Esophagus muscularis mucosa (tissue), 4 donors: ENCODE measurements around the gene ARHGEF7. TPM values are rescaled to one million over a fixed set of nuclear protein-coding genes. Genes with fewer than 3 reads are reported as not detected.

Experiments
- DNase-seq: peaks from one replicate; pipeline ENCODE4 v3.0.0-alpha.2; 2017; ENCODE audit errors: extremely low spot score
- H3K27ac ChIP-seq, 4 donors: fragments of 200-600 bp; sonication (generic); replicated peaks in 1 of 4; 1 replicate in 3 of 4; 2 replicates in 1 of 4; pipeline ENCODE4 v1.5.1; 2016 to 2019; ENCODE audit warnings: mild to moderate bottlenecking in 1 of 4
- H3K27me3 ChIP-seq, 4 donors: fragments of 200-600 bp; sonication (generic); one replicate each; pipeline versions ENCODE4 v1.5.1 to v1.6.0; 2016 to 2019
- H3K36me3 ChIP-seq, 4 donors: fragments of 200-600 bp; sonication (generic); one replicate each; pipeline ENCODE4 v1.5.1; 2016 to 2019
- H3K4me1 ChIP-seq, 4 donors: fragments of 200-600 bp; sonication (generic); one replicate each; pipeline ENCODE4 v1.5.1; 2016 to 2019
- H3K4me3 ChIP-seq, 4 donors: fragments of 200-600 bp; sonication (generic); 1 replicate in 2 of 4; 2 replicates in 2 of 4; pipeline ENCODE4 v1.5.1; 2016 to 2019; ENCODE audit warnings: mild to moderate bottlenecking in 4 of 4, moderate library complexity in 1 of 4
- H3K9me3 ChIP-seq, 4 donors: fragments of 200-600 bp; sonication (generic); 1 replicate in 3 of 4; 2 replicates in 1 of 4; pipeline ENCODE4 v1.5.1; 2016 to 2019
- CTCF ChIP-seq, 3 experiments: fragments of 200-600 bp in 2 of 3; fragments of 450-650 bp in 1 of 3; sonication (generic) in 2 of 3; IDR thresholded peaks; one replicate each; pipeline ENCODE4 v1.5.1; 2017 to 2019; ENCODE audit warnings: antibody characterized with exemption in 3 of 3, mild to moderate bottlenecking in 2 of 3, moderate library complexity in 1 of 3
- EP300 ChIP-seq: sonication (generic); formaldehyde crosslinking; IDR thresholded peaks from one replicate; pipeline ENCODE4 v1.6.1; 2017; ENCODE audit warnings: antibody characterized with exemption
- POLR2A ChIP-seq: fragments of 450-650 bp; IDR thresholded peaks from one replicate; pipeline ENCODE4 v1.6.1; 2017; ENCODE audit warnings: antibody characterized with exemption, moderate library complexity, mild to moderate bottlenecking, low read depth
- POLR2AphosphoS5 ChIP-seq, 2 donors: sonication (generic); formaldehyde crosslinking; IDR thresholded peaks; one replicate each; pipeline ENCODE4 v1.6.1; 2017; ENCODE audit warnings: antibody characterized with exemption in 2 of 2
- WGBS: methylation state at CpG from one replicate; pipeline ENCODE4 v1.1.5; 2018; 5-methylcytosine and 5-hydroxymethylcytosine counted together
- intact Hi-C: fragments of 100-400 bp; cut with DNase I; formaldehyde crosslinking; loops from one replicate; pipeline ENCODE4 v1.15.1; 2023
- total RNA-seq, 4 donors: library from RNA; depleted of rRNA; stranded (reverse); fragments of >200 nt; gene quantifications; one replicate each; pipeline versions ENCODE4 v1.1.0 to v1.2.1, GENCODE V29; 2016

The ARHGEF7 gene
- total RNA-seq, 4 donors from 2014 or later, result 36.0 to 53.6 (median 45.1) TPM

- H3K4me1 ChIP-seq, result no peaks in the 10 kb centered on the region
- H3K36me3 ChIP-seq, result no peaks in the 10 kb centered on the region
- no peak overlapping the region for H3K4me3 ChIP-seq
- no peaks in the 10 kb centered on the region for H3K27me3 ChIP-seq
- 94% methylated on average over 9 of the region's 11 CpGs for WGBS
- H3K27ac ChIP-seq, result no peak overlapping the region
- intact Hi-C loops, result no loop called here
- DNase-seq, result peak; percentile 75
- TF ChIP-seq CTCF (IDR thresholded peaks at IDR 0.05) (no peak), EP300 (no peak)
- no peaks in the 10 kb centered on the region for H3K9me3 ChIP-seq
Measured at GRCh38 chr13:111338841-111339240, 223.7 kb downstream of the ARHGEF7 start.

GRCh38 chr13:111339366-111340143 lies 224.4 kb downstream of the ARHGEF7 start:
- TF ChIP-seq POLR2AphosphoS5 (IDR thresholded peaks at IDR 0.05), result no peak
- no peak for TF ChIP-seq EP300
- TF ChIP-seq POLR2A, result no peak
- no peak for TF ChIP-seq CTCF (IDR thresholded peaks at IDR 0.05)
- no peaks in the 10 kb centered on the region for H3K9me3 ChIP-seq
- no peak for DNase-seq
- intact Hi-C loops, result no loop called here
- H3K36me3 ChIP-seq, result peaks cover 0 to 3% (median 0%) of the 10 kb centered on the region in 4 donors
- no peaks in the 10 kb centered on the region for H3K4me1 ChIP-seq
- 91% methylated on average over 22 of the region's 29 CpGs for WGBS
- H3K4me3 ChIP-seq, result no peak overlapping the region
- no peak overlapping the region for H3K27ac ChIP-seq
- no peaks in the 10 kb centered on the region for H3K27me3 ChIP-seq

- no peak overlapping the region for H3K27ac ChIP-seq
- no peak overlapping the region for H3K4me3 ChIP-seq
- no peaks in the 10 kb centered on the region for H3K27me3 ChIP-seq
- H3K36me3 ChIP-seq, result peaks cover 0 to 3% (median 0%) of the 10 kb centered on the region in 4 donors
- intact Hi-C loops, result no loop called here
- 93% methylated on average over 3 of the region's 5 CpGs for WGBS
- no peak for TF ChIP-seq POLR2AphosphoS5 (IDR thresholded peaks at IDR 0.05)
- no peak for TF ChIP-seq EP300
- TF ChIP-seq POLR2A, result no peak
- TF ChIP-seq CTCF (IDR thresholded peaks at IDR 0.05), result no peak
- no peaks in the 10 kb centered on the region for H3K9me3 ChIP-seq
- H3K4me1 ChIP-seq, result no peaks in the 10 kb centered on the region
- DNase-seq, result peak; percentile 86
Measured at GRCh38 chr13:111341886-111342285, 226.8 kb downstream of the ARHGEF7 start.

GRCh38 chr13:111342721-111343120 lies 227.6 kb downstream of the ARHGEF7 start:
- WGBS, result 96% methylated on average over 9 of the region's 9 CpGs

More at GRCh38 chr13:111342721-111343120, 227.6 kb downstream of the ARHGEF7 start:
- no peaks in the 10 kb centered on the region for H3K4me1 ChIP-seq
- no peaks in the 10 kb centered on the region for H3K27me3 ChIP-seq
- H3K9me3 ChIP-seq, result no peaks in the 10 kb centered on the region
- no peak overlapping the region for H3K27ac ChIP-seq
- TF ChIP-seq EP300 (no peak), POLR2A (no peak), POLR2AphosphoS5 (IDR thresholded peaks at IDR 0.05) (no peak), CTCF (IDR thresholded peaks at IDR 0.05) (no peak)
- intact Hi-C loops, result no loop called here
- peak; percentile 89 for DNase-seq
- no peak overlapping the region for H3K4me3 ChIP-seq
- peaks cover 0 to 3% (median 0%) of the 10 kb centered on the region in 4 donors for H3K36me3 ChIP-seq
